K562 treated with DMSO at 1 percent for 12 hours (cell line): Measurements from ENCODE around the gene CBX6. TPM values are rescaled to one million over a fixed set of nuclear protein-coding genes. Genes with fewer than 3 reads are reported as not detected.

Experiments
- total RNA-seq: library from RNA; unstranded; fragments of 300-600 nt; gene quantifications from 2 replicates; pipeline ENCODE4 v1.2.3, GENCODE V29; 2022; ENCODE audit not compliant: insufficient read depth

Gene CBX6
- 6.4 and 11.5 TPM in 2 replicates for total RNA-seq

DNA sequence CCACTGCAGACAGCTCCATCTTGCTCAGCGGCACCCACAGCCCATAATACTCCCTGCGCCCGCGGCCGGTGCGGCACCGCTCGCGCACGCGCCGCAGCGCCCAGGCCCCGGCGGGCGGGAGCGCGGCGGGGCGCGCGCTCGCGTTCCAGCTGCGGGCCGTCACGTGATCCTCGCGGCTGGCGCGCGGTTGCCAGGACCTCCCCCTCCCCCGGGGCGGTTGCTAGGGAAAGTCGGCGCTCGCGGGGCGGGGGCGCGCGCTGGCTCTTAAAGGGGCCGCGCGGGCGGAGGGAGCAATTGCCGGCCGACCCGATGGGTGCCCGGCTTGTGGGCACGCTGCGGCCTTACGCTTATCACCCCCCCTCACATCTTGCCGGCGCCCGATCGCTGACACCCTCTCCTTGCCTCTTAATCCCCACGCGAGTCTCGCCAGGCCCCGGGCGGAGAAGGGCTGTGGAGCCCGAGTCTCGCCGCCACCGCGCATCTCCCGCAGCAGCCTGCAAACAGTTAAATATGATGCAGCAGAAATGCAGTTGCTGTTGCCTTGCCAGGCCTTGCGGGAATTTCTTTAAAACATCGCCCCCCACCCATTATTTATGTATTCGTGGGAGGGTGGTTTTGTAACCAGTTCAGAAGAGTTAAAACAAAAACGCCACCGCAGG, at the start of gene CBX6:
CBX6 (minus strand) TSS at position 45 of the 659 bp plus-strand sequence; CDS start at position 19, 26 bp downstream.

DNA sequence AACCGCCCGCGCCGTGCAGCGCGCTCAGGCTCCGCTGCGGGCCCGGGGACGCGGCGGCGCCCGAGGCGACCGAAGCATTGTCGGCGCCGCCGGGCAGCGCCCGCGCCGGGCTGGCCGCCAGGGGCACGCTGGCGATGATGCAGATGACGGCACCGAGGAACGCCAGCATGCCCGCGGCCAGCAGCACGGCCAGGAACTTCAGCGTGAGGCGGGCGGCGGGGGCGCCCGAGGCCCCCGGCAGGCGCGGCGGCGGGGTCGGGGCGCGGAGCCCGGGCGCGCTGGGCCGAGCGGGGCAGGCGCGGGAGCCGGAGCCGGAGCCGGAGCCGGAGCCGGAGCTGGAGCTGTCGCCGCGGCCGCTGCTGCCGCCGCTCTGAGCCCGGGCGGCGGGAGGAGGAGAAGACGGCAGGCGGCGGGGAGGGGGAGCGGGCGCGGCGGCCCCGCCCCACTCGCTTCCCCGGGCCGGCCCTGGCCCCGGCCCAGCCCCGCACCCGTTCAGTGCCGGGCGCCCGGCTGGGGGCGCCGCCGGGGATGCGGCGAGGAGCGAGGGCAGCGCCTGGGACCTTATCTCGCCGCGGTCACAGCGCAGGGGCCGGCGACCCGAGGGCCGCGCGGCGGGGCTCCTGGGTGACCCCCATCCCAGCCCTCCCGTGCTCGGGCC, 28.2 kb downstream of the CBX6 start, which contains the start of gene NPTXR:
NPTXR (minus strand) TSS at position 372 of the 658 bp plus-strand sequence.

Other genes starting within 250 kb of the CBX6 start
- 0.79 TPM in 1 of 2 replicates, not detected in the other for gene FAM227A, start 215.8 kb downstream of the CBX6 start, total RNA-seq
- 13.4 and 15.1 TPM in 2 replicates for gene CBY1, start 215.6 kb downstream of the CBX6 start, total RNA-seq
- 12.2 and 15.7 TPM in 2 replicates for gene TOMM22, start 190.3 kb downstream of the CBX6 start, total RNA-seq
- 22.1 and 47.6 TPM in 2 replicates for gene JOSD1, start 171.3 kb downstream of the CBX6 start, total RNA-seq
- gene GTPBP1, start 166.3 kb downstream of the CBX6 start, total RNA-seq: 12.5 and 32.8 TPM in 2 replicates
- gene SUN2, start 116.2 kb downstream of the CBX6 start, total RNA-seq: 30.4 and 61.4 TPM in 2 replicates
- gene DNAL4, start 78.1 kb downstream of the CBX6 start, total RNA-seq: 11.1 and 11.2 TPM in 2 replicates
- 2.1 and 4.1 TPM in 2 replicates for gene NPTXR, start 28.2 kb downstream of the CBX6 start, total RNA-seq
- gene APOBEC3A, start 85.4 kb upstream of the CBX6 start, total RNA-seq: not detected in 2 replicates
- 47.6 and 70.1 TPM in 2 replicates for gene APOBEC3B, start 110.1 kb upstream of the CBX6 start, total RNA-seq
- gene APOBEC3C, start 142.0 kb upstream of the CBX6 start, total RNA-seq: 47.3 and 54.5 TPM in 2 replicates
- 2.7 and 11.2 TPM in 2 replicates for gene APOBEC3D, start 148.9 kb upstream of the CBX6 start, total RNA-seq
- 0.78 and 4.2 TPM in 2 replicates for gene APOBEC3F, start 168.6 kb upstream of the CBX6 start, total RNA-seq
- gene APOBEC3G, start 205.1 kb upstream of the CBX6 start, total RNA-seq: 7.4 and 11.1 TPM in 2 replicates
- gene APOBEC3H, start 225.0 kb upstream of the CBX6 start, total RNA-seq: not detected in 2 replicates